Heart right ventricle (tissue), 16 donors: ENCODE results near the gene NCOA6. TPM values are rescaled to one million over a fixed set of nuclear protein-coding genes. Genes with fewer than 3 reads are reported as not detected.

Experiments
- ATAC-seq, 8 donors: fragments of 200-7000 bp; cut with Tn5 transposase; one replicate each; pipeline ENCODE4 v1.9.1; 2020; ENCODE audit warnings: mild to moderate bottlenecking in 8 of 8, moderate library complexity in 8 of 8, moderate number of reproducible peaks in 1 of 8
- DNase-seq, 2 donors: peaks; one replicate each; pipeline ENCODE4 v3.0.0-alpha.2; 2020
- H3K27ac ChIP-seq, 10 donors: fragments of 200-600 bp; sonication (generic) in 2 of 10; one replicate each; pipeline versions ENCODE4 v1.5.0 to v1.8.0; 2020 to 2022; ENCODE audit warnings: mild to moderate bottlenecking in 3 of 10
- H3K27me3 ChIP-seq, 7 donors: fragments of 200-600 bp; one replicate each; pipeline ENCODE4 v1.8.0; 2021 to 2022; ENCODE audit warnings: mild to moderate bottlenecking in 2 of 7
- H3K36me3 ChIP-seq, 9 donors: fragments of 200-600 bp; sonication (generic) in 1 of 9; one replicate each; pipeline versions ENCODE4 v1.5.0 to v1.8.0; 2020 to 2022; ENCODE audit warnings: mild to moderate bottlenecking in 2 of 9
- H3K4me1 ChIP-seq, 9 donors: fragments of 200-600 bp; sonication (generic) in 1 of 9; one replicate each; pipeline versions ENCODE4 v1.5.0 to v1.8.0; 2020 to 2022; ENCODE audit warnings: mild to moderate bottlenecking in 4 of 9
- H3K4me3 ChIP-seq, 10 donors: fragments of 200-600 bp; sonication (generic) in 2 of 10; one replicate each; pipeline versions ENCODE4 v1.5.0 to v1.8.0; 2020 to 2022; ENCODE audit warnings: mild to moderate bottlenecking in 7 of 10, moderate library complexity in 2 of 10
- H3K9me3 ChIP-seq, 11 donors: fragments of 200-600 bp in 10 of 11; sonication (generic) in 2 of 11; one replicate each; pipeline versions ENCODE4 v1.5.0 to v1.8.0; 2013 to 2022; ENCODE audit warnings: mild to moderate bottlenecking in 2 of 11, control low read depth in 1 of 11, moderate library complexity in 1 of 11
- CTCF ChIP-seq, 9 donors: fragments of 200-600 bp; sonication (generic) in 2 of 9; IDR thresholded peaks; one replicate each; pipeline versions ENCODE4 v1.5.0 to v1.8.0; 2021 to 2022; ENCODE audit warnings: antibody characterized with exemption in 9 of 9, mild to moderate bottlenecking in 5 of 9, moderate library complexity in 1 of 9
- WGBS, 2 donors: extraction: QIAGEN DNeasy Blood & Tissue Kit; methylation state at CpG; one replicate each; pipeline ENCODE4 v1.1.7; 2013; ENCODE audit warnings: inconsistent platforms in 1 of 2; 5-methylcytosine and 5-hydroxymethylcytosine counted together
- intact Hi-C, 10 donors: fragments of 100-400 bp; cut with DNase I; formaldehyde crosslinking; loops; one replicate each; pipeline versions ENCODE4 v1.11.1 to v1.14.2; 2022
- polyA plus RNA-seq, 2 donors: library from polyadenylated mRNA; stranded (reverse); fragments of 200-250 nt; gene quantifications; one replicate each; pipeline ENCODE4 v1.2.3, GENCODE V29; 2013
- total RNA-seq, 10 donors: library from RNA; stranded (reverse); fragmentation: NEBNext Ultra II Directional in 3 of 10; extraction: Animal tissue kit (Norgen Biotek cat#: 25700) in 3 of 10; gene quantifications; one replicate each; pipeline versions ENCODE4 v1.2.1 to v1.2.4, GENCODE V29; 2021 to 2023
- donor health status: Arrhythmogenic right ventricular cardiomyopathy.
- donor health status: ischemic (EF 13 %, LVEDD 7.1; RV severe dilation, severe dysfunction).
- donor health status: healthy with polysubstance abuse.
- donor health status: DM: no; HTN: yes; CAD: no.
- donor health status: DM: no; HTN: no; CAD: no.
- donor health status: ischemic (EF 25% LVEDD 6.9; RV normal size, moderate dysfunction).
- donor health status: ischemic (EF 25% LVEDD 5.7; RV mildly dilated, moderate dysfunction).
- donor health status: healthy.
- donor health status: DM: yes; HTN: yes; CAD: no.
- donor health status: Ischemic cardiomyopathy.
- donor health status: ischemic (EF 35%, LVEDD 5.7; RV mildly dilated, moderate dysfunction).
- donor health status: nonischemic (EF 11% LVEDD 7.7; RV severe dilation, severe dysfunction).
- donor health status: DM: yes; HTN: yes; CAD: no.
- donor health status: PGD.
- donor health status: ischemic (EF 29% LVEDD 5.4; RV normal size, mild dysfunction).
- donor health status: nonischemic (EF 23%, LVEDD 6.1; RV moderate dilation, normal function).

The NCOA6 gene
- total and polyA plus RNA-seq, 12 donors = 11.6 to 37.5 (median 18.0) TPM

GRCh38 chr20:34848597-34848996, 23.1 kb upstream of the NCOA6 start:
- H3K27ac ChIP-seq = no peak overlapping the region
- H3K4me3 ChIP-seq = no peak overlapping the region
- ATAC-seq (no peak), DNase-seq (no peak)
- TF ChIP-seq CTCF (IDR thresholded peaks at IDR 0.05) = no peak
- no peaks in the 10 kb centered on the region for H3K27me3 ChIP-seq
- no peaks in the 10 kb centered on the region for H3K9me3 ChIP-seq
- H3K36me3 ChIP-seq = peaks cover 0 to 70% (median 21%) of the 10 kb centered on the region in 9 donors
- H3K4me1 ChIP-seq = no peaks in the 10 kb centered on the region
- WGBS, 2 donors = 94 to 99% methylated on average over 5 of the region's 5 CpGs
- intact Hi-C loops = no loop called here

GRCh38 chr20:34843421-34843820, 18.0 kb upstream of the NCOA6 start:
- DNase-seq = no peak
- H3K4me3 ChIP-seq = no peak overlapping the region
- H3K27me3 ChIP-seq = no peaks in the 10 kb centered on the region
- H3K9me3 ChIP-seq = no peaks in the 10 kb centered on the region
- TF ChIP-seq CTCF (IDR thresholded peaks at IDR 0.05) = no peak
- H3K4me1 ChIP-seq = no peaks in the 10 kb centered on the region
- no peak for ATAC-seq
- WGBS, 2 donors = 90 to 95% methylated on average over 2 of the region's 2 CpGs
- no peak overlapping the region for H3K27ac ChIP-seq
- intact Hi-C loops = no loop called here
- peaks cover 0 to 19% (median 0%) of the 10 kb centered on the region in 9 donors for H3K36me3 ChIP-seq

DNA sequence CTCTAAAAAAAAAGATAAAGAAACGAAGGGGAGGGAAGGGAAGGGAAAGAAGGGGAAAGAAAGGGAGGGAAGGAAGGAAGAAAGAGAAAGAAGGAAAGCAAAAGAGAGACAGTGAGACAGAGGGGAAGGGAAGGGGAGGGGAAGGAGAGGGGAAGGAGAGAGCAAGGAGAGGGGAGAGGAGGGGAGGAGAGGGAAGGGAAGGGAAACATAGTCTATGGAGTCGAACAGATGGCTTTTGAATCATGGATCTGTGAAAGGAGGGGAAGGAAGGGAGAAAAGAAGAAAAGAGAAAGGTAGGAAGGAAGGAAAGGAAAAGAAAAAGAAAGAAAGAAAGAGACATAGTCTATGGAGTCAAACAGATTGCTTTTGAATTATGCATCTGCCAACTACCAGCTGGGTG, 16.7 kb upstream of the NCOA6 start:
- intact Hi-C loops = no loop called here
- Histone ChIP-seq H3K36me3 (peaks cover 0 to 12% (median 0%) of the 10 kb centered on the region in 9 donors), H3K4me1 (no peaks in the 10 kb centered on the region), H3K27me3 (no peaks in the 10 kb centered on the region), H3K9me3 (no peaks in the 10 kb centered on the region), H3K27ac (no peak overlapping the region), H3K4me3 (no peak overlapping the region)
- no peak for TF ChIP-seq CTCF (IDR thresholded peaks at IDR 0.05)
- ATAC-seq = no peak
- no peak for DNase-seq
- 52 to 53% methylated on average over 2 of the region's 2 CpGs for WGBS, 2 donors

DNA sequence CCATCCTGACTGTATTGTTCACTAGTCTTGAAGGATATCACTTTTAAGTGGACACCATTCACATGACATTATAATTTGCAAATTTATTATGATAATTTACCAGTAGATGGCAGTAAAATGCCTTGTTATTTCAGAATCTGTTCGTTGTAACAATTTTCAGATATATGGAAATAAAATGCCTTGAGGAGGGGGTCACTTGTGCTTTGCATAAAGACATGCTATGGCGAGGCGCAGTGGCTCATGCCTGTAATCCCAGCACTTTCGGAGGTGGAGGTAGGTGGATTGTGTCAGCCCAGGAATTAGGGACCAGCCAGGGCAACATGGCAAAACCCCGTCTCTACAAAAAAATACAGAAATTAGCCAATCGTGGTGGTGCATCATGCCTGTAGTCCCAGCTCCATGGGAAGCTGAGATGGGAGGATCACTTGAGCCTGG, 9.0 kb upstream of the NCOA6 start:
- peak; percentile 11 to 62 (median 50) for TF ChIP-seq CTCF (IDR thresholded peaks at IDR 0.05)
- H3K4me3 ChIP-seq = no peak overlapping the region
- H3K27me3 ChIP-seq = no peaks in the 10 kb centered on the region
- ATAC-seq (peak in 3 of 8 donors; percentile 39 to 58 (median 43)), DNase-seq (no peak)
- 50 to 61% methylated on average over 6 of the region's 6 CpGs for WGBS, 2 donors
- intact Hi-C loops = loop anchor here in 8 of 10 donors (5.0 to 10.0 kb wide), 6 partner anchors 370 to 610 kb away; partner anchors contain the start of gene MMP24OS (in 3 of the 8)
- peaks cover 0 to 5% (median 0%) of the 10 kb centered on the region in 9 donors for H3K4me1 ChIP-seq
- H3K36me3 ChIP-seq = no peaks in the 10 kb centered on the region
- no peak overlapping the region for H3K27ac ChIP-seq
- H3K9me3 ChIP-seq = no peaks in the 10 kb centered on the region
